ENCODE results near the gene PGBD1. TPM values are rescaled to one million over a fixed set of nuclear protein-coding genes. Genes with fewer than 3 reads are reported as not detected.

PGBD1 gene
- total and polyA plus RNA-seq, 2 of the 8 experiments (the other 6 are each of a cell fraction or from before 2014, with no cell fraction given) = 2.5 to 9.2 TPM

DNA sequence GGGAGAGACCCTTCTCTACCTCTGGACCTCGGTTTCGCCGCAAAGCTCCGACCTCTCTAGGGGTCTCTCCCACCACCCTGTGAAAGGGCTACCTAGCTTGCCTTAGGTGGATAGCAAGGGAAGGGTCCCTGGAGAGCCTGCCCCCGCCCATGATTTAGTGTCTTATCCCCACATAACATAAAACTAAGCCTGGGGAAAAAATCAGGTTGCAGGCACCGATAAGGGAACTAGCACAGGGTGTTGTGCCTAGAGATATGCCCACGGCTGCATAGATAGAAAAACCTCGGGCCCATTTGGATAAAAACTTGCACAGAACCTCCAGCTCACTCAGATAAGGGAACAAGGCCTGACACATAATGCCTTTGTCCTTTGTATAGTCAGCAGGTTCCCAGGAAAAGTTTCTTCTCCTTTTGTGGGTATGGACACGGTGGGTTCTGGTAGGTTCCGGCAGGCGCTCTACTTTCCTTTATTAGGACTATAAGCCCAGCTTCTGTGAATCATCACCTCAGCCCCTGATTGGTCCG is 53.7 kb downstream of the PGBD1 start:
- Histone ChIP-seq H4K20me1 (replicated peaks in 1 of 2; ENCODE audit: control insufficient read depth in 1 of 2, insufficient read depth in 2 of 2, low read length in 2 of 2) (no peaks in the 10 kb centered on the region), H3K14ac (ENCODE audit: insufficient read length) (no peak overlapping the region), H2BK120ac (replicated peaks; ENCODE audit: low read depth, low read length) (peak overlapping the region; percentile 47), H4K5ac (ENCODE audit: insufficient read length, low read depth, low read length) (peak overlapping the region; percentile 74), H2AFZ (ENCODE audit: low read length) (peak overlapping the region; percentile 36; the same call in 1 of the 2 replicates), H2BK15ac (ENCODE audit: low read length) (no peak overlapping the region), H3K79me2 (ENCODE audit: control insufficient read depth in 1 of 2, insufficient read depth in 2 of 2, low read length in 2 of 2) (no peaks in the 10 kb centered on the region; a peak in 1 of 4 replicates), H3K9ac (replicated peaks in 1 of 4; ENCODE audit: extremely low read depth in 1 of 4, low read depth in 3 of 4, low read length in 3 of 4) (peak overlapping the region; percentile 69 to 92 (median 87)), H2BK20ac (ENCODE audit: low read length) (no peak overlapping the region), H2BK5ac (ENCODE audit: low read depth, low read length) (peak overlapping the region; percentile 71), H3K27ac (ENCODE audit: low read depth, low read length) (peak overlapping the region; percentile 95; the same call in 1 of the 2 replicates), H3K27me3 (replicated peaks in 1 of 4; ENCODE audit: control insufficient read depth in 3 of 4, extremely low read depth in 1 of 4, insufficient read depth in 3 of 4, low read length in 3 of 4) (no peaks in the 10 kb centered on the region), H3K23ac (ENCODE audit: insufficient read length) (no peak overlapping the region), H3K4me3 (ENCODE audit: extremely low read depth in 1 of 4, insufficient read depth in 2 of 4, low read depth in 3 of 4, low read length in 4 of 4) (peak overlapping the region; percentile 86 to 95 (median 91)), H3K4me2 (ENCODE audit: insufficient read depth in 1 of 2, low read depth in 2 of 2, low read length in 2 of 2) (peak overlapping the region; percentile 81 to 98), H2BK12ac (ENCODE audit: low read depth, low read length) (no peak overlapping the region; the same call in 1 of the 2 replicates), H3K79me1 (ENCODE audit: low read depth, low read length) (no peaks in the 10 kb centered on the region), H3K56ac (replicated peaks; ENCODE audit: insufficient read length, low read depth, low read length) (no peak overlapping the region), H3K23me2 (ENCODE audit: low read depth, low read length) (peaks cover 2% of the 10 kb centered on the region; the same call in 1 of the 2 replicates), H3K4me1 (replicated peaks in 1 of 4; ENCODE audit: control insufficient read depth in 3 of 4, insufficient read depth in 4 of 4, low read length in 3 of 4) (no peaks in the 10 kb centered on the region), H3K9me3 (ENCODE audit: insufficient read depth in 2 of 2, low read depth in 1 of 2, low read length in 1 of 2) (0 out of 4 replicates have a peak, but pooled peaks cover 0 to under 1% of the 10 kb centered on the region in 2 experiments), H3K4ac (replicated peaks; ENCODE audit: insufficient read length, low read depth, low read length) (peak overlapping the region; percentile 76), H3K36me3 (ENCODE audit: control insufficient read depth in 2 of 4, insufficient read depth in 4 of 4, low read length in 3 of 4) (no peaks in the 10 kb centered on the region), H3K18ac (ENCODE audit: extremely low read depth, low read length) (peak overlapping the region; percentile 80; the same call in 1 of the 2 replicates), H4K8ac (ENCODE audit: extremely low read depth, insufficient read depth, low read length) (peak overlapping the region; percentile 88; the same call in 1 of the 2 replicates), H4K91ac (replicated peaks; ENCODE audit: insufficient read length, low read length) (peak overlapping the region; percentile 46), H2AK5ac (ENCODE audit: low read depth, low read length) (no peak overlapping the region)
- ChIA-PET CTCF (ENCODE audit: partially characterized antibody) (interaction anchor here (0.8 to 2.5 kb wide), 6 partner anchors 11 to 52 kb away, joined by 3 to 9 read pairs (median 4); partner anchors contain the start of gene ZKSCAN3), POLR2A (ENCODE audit: partially characterized antibody) (interaction anchor here (0.5 to 3.6 kb wide), 46 partner anchors 8 to 525 kb away, joined by 3 to 36 read pairs (median 4); partner anchors contain the start of genes PGBD1, ZKSCAN3, ZKSCAN4 and ZKSCAN8)
- 47% methylated on average over 12 of the region's 12 CpGs; no CpG with 5 or more reads in 1 of the 2 experiments for WGBS, 2 experiments (ENCODE audit: extremely low coverage in 1 of 2, insufficient coverage in 1 of 2, insufficient read length in 1 of 2, insufficient replicate concordance in 2 of 2, low coverage in 1 of 2, low lambda C conversion rate in 2 of 2, missing lambda C conversion rate in 1 of 2)
- no peak for DNase-seq (ENCODE audit: low read depth in 1 of 2, low spot score in 2 of 2)
- FAIRE-seq = peak; percentile 98
- TF ChIP-seq POLR2AphosphoS5 (IDR thresholded peaks at IDR 0.05; ENCODE audit: low read depth, low read length) = peak; percentile 7; the same call in 1 of the 2 replicates
- no peak for TF ChIP-seq KDM4A (IDR thresholded peaks at IDR 0.05; ENCODE audit: low read depth, low read length, severe bottlenecking)
- peak; percentile 35; the same call in 1 of the 2 replicates for TF ChIP-seq JUN (IDR thresholded peaks at IDR 0.05; ENCODE audit: low read depth, low read length)
- peak; percentile 57; the same call in 1 of the 2 replicates for TF ChIP-seq SRF (IDR thresholded peaks at IDR 0.05; ENCODE audit: low read depth, low read length)

All from H1 (cell line).